Measurements from ENCODE around the gene MTHFR. TPM values are rescaled to one million over a fixed set of nuclear protein-coding genes. Genes with fewer than 3 reads are reported as not detected.

MTHFR gene
- total and polyA plus RNA-seq, 2 of the 4 experiments (the other 2 are of a cell fraction), result 7.3 to 7.4 TPM

- H3K4ac ChIP-seq (ENCODE audit: low read depth, low read length), result no peak overlapping the region
- intact Hi-C loops (cut with micrococcal nuclease), result no loop called here
- no peak overlapping the region for H3K18ac ChIP-seq (ENCODE audit: low read depth, low read length)
- no peak overlapping the region for H2AK5ac ChIP-seq (ENCODE audit: low read depth, low read length)
- dilution Hi-C loops (cut with HindIII; ENCODE audit: low sequenced_read_pairs, unreplicated experiment), result no loop called here
- H3K9me1 ChIP-seq (ENCODE audit: insufficient read depth, low read length), result no peaks in the 10 kb centered on the region
- peaks cover 77% of the 10 kb centered on the region for H3K36me3 ChIP-seq (ENCODE audit: control insufficient read depth, insufficient read depth, low read length)
- no peak overlapping the region for H3K9ac ChIP-seq (ENCODE audit: low read depth, low read length)
- H3K9me3 ChIP-seq (ENCODE audit: control insufficient read depth, insufficient read depth, low read length), result no peaks in the 10 kb centered on the region
- no peak overlapping the region for H3K56ac ChIP-seq (ENCODE audit: extremely low read depth, insufficient read depth, low read length)
- no peak overlapping the region for H2AK9ac ChIP-seq (replicated peaks; ENCODE audit: low read depth, low read length, poor library complexity)
- no peak overlapping the region for H3K23ac ChIP-seq (ENCODE audit: low read depth, low read length)
- no peak for TF ChIP-seq MXI1 (IDR thresholded peaks at IDR 0.05; ENCODE audit: borderline replicate concordance, low read depth, low read length)
- TF ChIP-seq ELK1 (IDR thresholded peaks at IDR 0.05; ENCODE audit: borderline replicate concordance, low read depth, low read length), result no peak
- no peak for TF ChIP-seq CHD1 (IDR thresholded peaks at IDR 0.05; ENCODE audit: low read depth, low read length)
- TF ChIP-seq USF2 (IDR thresholded peaks at IDR 0.05; ENCODE audit: low read depth, low read length), result no peak
- TF ChIP-seq RAD21 (IDR thresholded peaks at IDR 0.05; ENCODE audit: low read length), result no peak
- no peak for TF ChIP-seq RFX5 (IDR thresholded peaks at IDR 0.05; ENCODE audit: low read depth, low read length)
- no peak overlapping the region for H2AFZ ChIP-seq (replicated peaks; ENCODE audit: low read length, poor library complexity)
- in situ Hi-C loops (cut with MboI; ENCODE audit: low sequenced_read_pairs), result no loop called here
- H4K20me1 ChIP-seq (ENCODE audit: insufficient read depth, low read length), result peaks cover 9% of the 10 kb centered on the region; the same call in 1 of the 2 replicates
- H3K27ac ChIP-seq (ENCODE audit: insufficient read depth, low read length), result no peak overlapping the region
- H3K4me1 ChIP-seq (ENCODE audit: control insufficient read depth, insufficient read depth, low read length), result no peaks in the 10 kb centered on the region
- H4K91ac ChIP-seq (ENCODE audit: insufficient read depth, low read depth, low read length), result no peak overlapping the region
- DNase-seq, result no peak
- no peak for ATAC-seq (ENCODE audit: low read depth)
- no peak overlapping the region for H2BK120ac ChIP-seq (ENCODE audit: low read depth, low read length)
- H3K79me1 ChIP-seq (ENCODE audit: low read depth in 1 of 2, low read length in 2 of 2), result peaks cover 0 to 4% of the 10 kb centered on the region in 2 experiments; a peak in 2 of 4 replicates
- no peak overlapping the region for H2BK20ac ChIP-seq (ENCODE audit: low read depth, low read length)
- WGBS, 2 experiments (ENCODE audit: extremely low coverage in 2 of 2, insufficient read length in 1 of 2), result 98% methylated on average over 19 of the region's 28 CpGs; no CpG with 5 or more reads in 1 of the 2 experiments
- H3K27me3 ChIP-seq (ENCODE audit: control insufficient read depth, insufficient read depth, low read length), result no peaks in the 10 kb centered on the region
- H2BK15ac ChIP-seq (ENCODE audit: low read depth, low read length), result no peak overlapping the region
- ChIA-PET CTCF (no interaction called here), POLR2A (ENCODE audit: unreplicated experiment) (no interaction called here)
- BruUV-seq (replicated peaks), result no TSS peak
- no peak overlapping the region for H3K4me3 ChIP-seq (ENCODE audit: insufficient read depth, low read depth, low read length)
- H3K14ac ChIP-seq (replicated peaks; ENCODE audit: low read depth, low read length), result no peak overlapping the region
- H4K5ac ChIP-seq (ENCODE audit: low read depth, low read length), result no peak overlapping the region
- no peak overlapping the region for H3K4me2 ChIP-seq (ENCODE audit: low read depth, low read length)
- H2BK5ac ChIP-seq (ENCODE audit: low read depth, low read length, poor library complexity, severe bottlenecking), result no peak overlapping the region
- H4K8ac ChIP-seq (ENCODE audit: low read depth in 2 of 2, low read length in 2 of 2), result no peak overlapping the region
These were observed 29.9 kb upstream of the MTHFR start for GRCh38 chr1:11835441-11836225.
